ENCODE results near the gene CLEC11A. TPM values are rescaled to one million over a fixed set of nuclear protein-coding genes. Genes with fewer than 3 reads are reported as not detected.

Gene CLEC11A
- total and polyA plus RNA-seq, 12 donors = 2.3 to 12.9 (median 4.4) TPM

- WGBS, 2 donors = 85 to 86% methylated on average over 11 of the region's 11 CpGs
These were observed 12.0 kb upstream of the CLEC11A start for GRCh38 chr19:50711196-50711595.

GRCh38 chr19:50711805-50712204 is 11.4 kb upstream of the CLEC11A start:
- TF ChIP-seq, protein P1, sequence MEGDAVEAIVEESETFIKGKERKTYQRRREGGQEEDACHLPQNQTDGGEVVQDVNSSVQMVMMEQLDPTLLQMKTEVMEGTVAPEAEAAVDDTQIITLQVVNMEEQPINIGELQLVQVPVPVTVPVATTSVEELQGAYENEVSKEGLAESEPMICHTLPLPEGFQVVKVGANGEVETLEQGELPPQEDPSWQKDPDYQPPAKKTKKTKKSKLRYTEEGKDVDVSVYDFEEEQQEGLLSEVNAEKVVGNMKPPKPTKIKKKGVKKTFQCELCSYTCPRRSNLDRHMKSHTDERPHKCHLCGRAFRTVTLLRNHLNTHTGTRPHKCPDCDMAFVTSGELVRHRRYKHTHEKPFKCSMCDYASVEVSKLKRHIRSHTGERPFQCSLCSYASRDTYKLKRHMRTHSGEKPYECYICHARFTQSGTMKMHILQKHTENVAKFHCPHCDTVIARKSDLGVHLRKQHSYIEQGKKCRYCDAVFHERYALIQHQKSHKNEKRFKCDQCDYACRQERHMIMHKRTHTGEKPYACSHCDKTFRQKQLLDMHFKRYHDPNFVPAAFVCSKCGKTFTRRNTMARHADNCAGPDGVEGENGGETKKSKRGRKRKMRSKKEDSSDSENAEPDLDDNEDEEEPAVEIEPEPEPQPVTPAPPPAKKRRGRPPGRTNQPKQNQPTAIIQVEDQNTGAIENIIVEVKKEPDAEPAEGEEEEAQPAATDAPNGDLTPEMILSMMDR (IDR thresholded peaks at IDR 0.05) = no peak
- no peak overlapping the region for H3K4me3 ChIP-seq
- H3K4me1 ChIP-seq = no peaks in the 10 kb centered on the region
- intact Hi-C loops (cut with DNase I) = no loop called here
- H3K27me3 ChIP-seq = peaks cover 0 to 66% (median 40%) of the 10 kb centered on the region in 7 donors
- DNase-seq (no peak), ATAC-seq (no peak)
- no peaks in the 10 kb centered on the region for H3K9me3 ChIP-seq
- no peaks in the 10 kb centered on the region for H3K36me3 ChIP-seq
- no peak overlapping the region for H3K27ac ChIP-seq
- 86 to 87% methylated on average over 9 of the region's 9 CpGs for WGBS, 2 donors

More at GRCh38 chr19:50711196-50711595, 12.0 kb upstream of the CLEC11A start:
- Histone ChIP-seq H3K36me3 (no peaks in the 10 kb centered on the region), H3K27me3 (peaks cover 0 to 60% (median 35%) of the 10 kb centered on the region in 7 donors), H3K9me3 (no peaks in the 10 kb centered on the region), H3K27ac (no peak overlapping the region), H3K4me3 (no peak overlapping the region), H3K4me1 (no peaks in the 10 kb centered on the region)
- ATAC-seq (no peak), DNase-seq (no peak)
- TF ChIP-seq, protein P1 (IDR thresholded peaks at IDR 0.05) = no peak
- intact Hi-C loops (cut with DNase I) = no loop called here

GRCh38 chr19:50712833-50713232 is 10.3 kb upstream of the CLEC11A start:
- H3K4me1 ChIP-seq = peaks cover 0 to under 1% (median 0%) of the 10 kb centered on the region in 9 donors
- no peak for DNase-seq
- no peak for ATAC-seq
- TF ChIP-seq, protein P1 (IDR thresholded peaks at IDR 0.05) = no peak
- peaks cover 0 to 76% (median 50%) of the 10 kb centered on the region in 7 donors for H3K27me3 ChIP-seq
- H3K27ac ChIP-seq = no peak overlapping the region
- WGBS, 2 donors = 75 to 79% methylated on average over 6 of the region's 6 CpGs
- H3K4me3 ChIP-seq = no peak overlapping the region
- no peaks in the 10 kb centered on the region for H3K9me3 ChIP-seq
- intact Hi-C loops (cut with DNase I) = no loop called here
- H3K36me3 ChIP-seq = no peaks in the 10 kb centered on the region

GRCh38 chr19:50713556-50714236 is 9.5 kb upstream of the CLEC11A start:
- intact Hi-C loops (cut with DNase I) = no loop called here
- Histone ChIP-seq H3K9me3 (no peaks in the 10 kb centered on the region), H3K27me3 (peaks cover 0 to 81% (median 59%) of the 10 kb centered on the region in 7 donors), H3K4me3 (no peak overlapping the region), H3K36me3 (no peaks in the 10 kb centered on the region), H3K4me1 (peaks cover 0 to 9% (median 7%) of the 10 kb centered on the region in 9 donors), H3K27ac (no peak overlapping the region)
- DNase-seq = no peak
- WGBS, 2 donors = 89 to 90% methylated on average over 22 of the region's 22 CpGs
- TF ChIP-seq, protein P1 (IDR thresholded peaks at IDR 0.05) = no peak
- ATAC-seq = no peak
